ENCODE data around the gene LRP2BP.

LRP2BP gene

DNA sequence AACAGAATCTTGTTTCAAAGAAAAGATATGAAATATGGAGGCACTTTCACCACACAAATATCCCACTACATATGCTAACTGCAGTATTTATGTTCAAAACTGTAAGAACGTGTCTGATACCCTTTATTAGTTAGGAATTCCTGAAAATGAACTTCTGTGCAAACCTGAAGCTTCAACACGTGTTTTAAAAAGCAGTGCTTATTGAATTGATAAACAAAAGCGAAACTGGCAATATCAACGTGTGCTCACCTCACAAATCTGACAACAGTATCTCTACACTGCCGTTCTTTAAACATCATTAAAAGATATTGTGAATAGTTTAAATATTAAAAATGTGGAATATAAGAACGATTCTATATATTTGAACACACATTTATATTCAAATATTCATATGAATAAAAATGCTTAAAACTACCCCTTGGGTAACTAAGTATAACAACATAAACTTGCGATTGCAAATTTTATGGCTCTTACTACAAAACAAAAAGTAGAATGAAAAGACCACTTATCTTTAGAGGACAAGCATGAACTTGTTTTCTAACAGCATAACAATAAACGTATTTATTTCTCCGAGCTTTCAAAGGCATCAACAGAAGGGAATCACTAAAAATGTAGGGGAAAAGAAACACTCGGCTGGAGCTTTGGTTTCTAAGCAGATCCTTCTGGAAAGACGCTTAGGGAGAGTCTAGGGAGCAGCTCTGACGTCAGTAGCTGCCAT, at the start of gene LRP2BP:
LRP2BP (minus strand) TSS at position 687 of the 718 bp plus-strand sequence. CDS start 17,738 bp downstream, outside the sequence.
- peak; percentile 17 for DNase-seq (ENCODE audit: low spot score)

DNA sequence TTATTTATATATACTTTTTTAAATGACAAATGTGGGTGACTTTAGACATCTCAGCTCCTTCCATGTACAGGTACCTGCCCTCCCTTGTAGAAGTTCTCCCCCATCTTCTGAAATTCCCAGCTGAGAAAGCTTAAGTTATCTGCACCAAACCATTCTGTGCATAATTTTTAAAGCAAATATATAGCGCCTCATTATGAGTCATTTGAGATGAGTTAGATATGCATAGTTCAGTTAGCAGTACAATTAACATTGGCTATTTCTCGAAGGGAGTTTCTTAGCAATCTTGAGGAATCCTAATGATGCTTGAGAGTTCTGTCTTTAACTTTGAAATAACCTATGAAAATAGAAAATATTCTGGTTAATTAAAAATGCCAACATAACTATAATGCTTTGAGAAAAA, 49.5 kb upstream of the LRP2BP start:
- DNase-seq (ENCODE audit: low spot score): no peak

DNA sequence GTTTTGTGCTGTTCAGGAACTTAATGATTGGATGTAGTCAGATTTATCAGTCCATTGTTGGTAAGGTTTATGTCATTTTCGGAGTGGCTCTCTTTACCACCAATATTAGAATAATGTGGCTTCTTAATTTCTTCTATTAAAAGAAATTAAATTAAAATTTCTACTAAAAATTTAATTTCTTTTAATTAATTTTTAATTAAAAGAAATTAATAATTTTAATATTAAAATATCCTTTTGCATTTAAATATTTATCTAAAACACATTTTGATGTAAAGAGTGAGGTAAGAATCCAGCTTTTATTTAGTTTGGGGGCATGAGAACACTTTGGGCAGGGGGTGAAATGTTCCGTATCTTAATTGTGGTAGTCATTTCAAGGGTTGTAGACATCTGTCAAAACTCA, 45.8 kb upstream of the LRP2BP start:
- DNase-seq (ENCODE audit: low spot score): no peak

DNA sequence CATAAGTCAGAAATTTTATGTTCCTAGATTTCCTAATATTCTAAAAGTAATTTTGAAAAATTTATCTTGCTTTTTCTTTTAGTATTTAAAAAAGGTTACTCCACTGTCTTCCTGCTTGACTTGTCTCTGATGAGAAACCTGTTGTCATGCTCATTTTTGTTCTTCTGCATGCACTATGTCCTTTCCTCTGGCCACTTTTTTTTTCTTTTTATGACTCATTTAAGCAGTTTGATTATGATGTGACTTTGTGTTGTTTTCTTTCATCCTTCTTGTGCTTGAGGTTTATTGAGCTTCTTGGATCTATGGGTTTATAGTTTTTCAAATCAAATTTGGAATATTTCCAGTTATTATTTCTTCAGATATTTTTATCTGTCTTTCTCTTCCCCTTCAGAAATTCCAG, 42.1 kb upstream of the LRP2BP start:
- DNase-seq (ENCODE audit: low spot score): peak; percentile 24

DNA sequence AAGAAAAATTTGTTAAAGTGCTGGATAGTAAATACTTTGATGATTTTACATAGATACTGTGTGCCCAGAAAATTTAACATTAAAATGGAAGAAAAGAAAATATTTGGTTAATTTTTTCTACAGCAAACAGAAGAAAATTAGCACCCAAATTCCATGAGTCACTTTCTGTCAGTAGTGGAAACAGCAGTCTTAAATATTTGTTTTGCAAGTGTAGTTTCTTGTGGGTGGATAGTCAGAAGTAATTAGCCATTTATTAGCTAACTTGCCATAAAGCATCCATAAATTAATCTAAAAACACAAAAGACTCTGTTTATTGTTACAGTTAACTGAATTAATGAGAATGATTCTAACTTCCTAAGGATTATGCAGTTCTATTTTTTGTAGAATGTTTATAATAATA, 39.7 kb upstream of the LRP2BP start:
- no peak for DNase-seq (ENCODE audit: low spot score)

DNA sequence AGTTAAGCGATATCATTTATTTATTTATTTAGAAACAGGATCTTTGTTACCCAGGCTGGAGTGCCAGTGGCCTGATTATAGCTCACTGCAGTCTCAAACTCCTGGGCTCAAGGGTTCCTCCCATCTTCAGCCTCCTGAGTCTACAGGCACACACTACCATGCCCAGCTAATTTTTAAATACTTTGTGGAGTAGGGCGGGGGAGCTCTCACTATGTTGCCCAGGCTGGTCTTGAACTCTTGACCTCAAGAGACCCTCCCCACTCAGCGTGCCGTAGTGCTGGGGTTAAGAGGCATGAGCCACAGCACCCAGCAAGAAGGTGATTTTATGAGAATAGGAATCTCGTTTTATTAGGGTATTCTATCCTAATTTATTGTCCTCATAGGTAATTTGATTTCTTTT, 33.9 kb upstream of the LRP2BP start:
- no peak for DNase-seq (ENCODE audit: low spot score)

DNA sequence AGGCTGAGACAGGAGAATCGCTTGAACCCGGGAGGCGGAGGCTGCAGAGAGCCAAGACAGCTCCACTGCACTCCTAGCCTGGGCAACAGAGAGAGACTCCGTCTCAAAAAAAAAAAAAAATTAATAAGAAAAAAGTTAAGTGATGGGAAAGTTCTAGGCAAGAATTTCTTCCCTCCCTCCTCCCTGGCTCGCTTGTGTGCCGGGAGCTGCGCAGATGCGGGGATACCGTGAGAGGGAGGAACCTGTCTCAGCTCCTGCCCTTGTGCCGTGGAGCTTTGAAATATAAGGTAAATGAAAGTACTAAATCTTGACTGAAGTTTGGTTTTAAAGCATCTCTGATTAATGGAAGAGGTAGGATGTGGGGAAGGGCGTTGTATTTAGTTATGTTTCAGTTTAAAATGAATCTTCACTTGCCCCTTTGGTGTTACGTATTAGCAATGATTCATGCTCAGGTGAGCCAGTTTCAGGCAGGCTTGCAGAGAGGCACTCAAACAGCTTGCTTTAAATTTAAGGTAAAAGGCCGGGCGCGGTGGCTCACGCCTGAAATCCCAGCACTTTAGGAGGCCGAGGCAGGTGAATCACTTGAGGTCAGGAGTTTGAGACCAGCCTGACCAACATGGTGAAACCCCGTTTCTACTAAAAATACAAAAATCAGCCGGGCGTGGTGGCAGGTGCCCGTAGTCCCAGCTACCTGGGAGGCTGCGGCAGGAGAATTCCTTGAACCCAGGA, 31.4 kb upstream of the LRP2BP start:
- no peak for DNase-seq (ENCODE audit: low spot score)

DNA sequence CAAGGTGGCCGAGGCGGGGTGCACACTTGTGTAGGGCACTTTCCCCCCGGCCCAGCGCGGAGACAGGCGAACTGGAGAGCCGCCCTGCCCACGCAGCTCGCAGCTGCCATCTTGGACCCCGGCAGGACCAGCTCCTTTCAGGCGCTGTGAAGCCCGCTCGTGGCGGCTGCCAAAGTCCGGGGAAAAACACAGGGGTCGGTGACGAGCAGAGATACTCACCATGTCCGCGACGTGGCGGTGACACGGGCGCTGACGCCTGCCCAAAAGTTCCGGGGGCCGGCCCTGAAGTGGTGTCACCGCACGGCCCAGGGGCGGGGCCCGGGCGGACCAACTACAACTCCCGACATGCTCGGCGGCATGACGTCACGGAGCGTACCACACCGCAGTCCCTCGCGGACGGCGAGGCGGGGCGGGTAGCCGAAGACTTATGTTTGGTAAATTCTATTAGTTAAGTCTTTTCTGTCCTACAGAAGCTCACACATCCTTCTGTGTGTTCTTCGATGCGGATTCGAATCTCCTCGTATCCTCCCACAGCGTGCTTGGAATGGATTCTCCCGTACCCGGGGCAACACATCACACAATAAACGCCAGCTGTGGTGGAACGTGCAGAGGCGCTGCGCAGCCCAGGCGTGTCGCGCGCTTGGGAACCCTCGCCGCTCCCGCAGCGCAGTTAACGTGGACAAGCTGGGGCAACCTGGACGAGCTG, 30.1 kb upstream of the LRP2BP start, which contains the start of gene UFSP2:
UFSP2 (minus strand) TSS at position 318 of the 706 bp plus-strand sequence; CDS start at position 222, 96 bp downstream.
- peak; percentile 84 for DNase-seq (ENCODE audit: low spot score)

DNA sequence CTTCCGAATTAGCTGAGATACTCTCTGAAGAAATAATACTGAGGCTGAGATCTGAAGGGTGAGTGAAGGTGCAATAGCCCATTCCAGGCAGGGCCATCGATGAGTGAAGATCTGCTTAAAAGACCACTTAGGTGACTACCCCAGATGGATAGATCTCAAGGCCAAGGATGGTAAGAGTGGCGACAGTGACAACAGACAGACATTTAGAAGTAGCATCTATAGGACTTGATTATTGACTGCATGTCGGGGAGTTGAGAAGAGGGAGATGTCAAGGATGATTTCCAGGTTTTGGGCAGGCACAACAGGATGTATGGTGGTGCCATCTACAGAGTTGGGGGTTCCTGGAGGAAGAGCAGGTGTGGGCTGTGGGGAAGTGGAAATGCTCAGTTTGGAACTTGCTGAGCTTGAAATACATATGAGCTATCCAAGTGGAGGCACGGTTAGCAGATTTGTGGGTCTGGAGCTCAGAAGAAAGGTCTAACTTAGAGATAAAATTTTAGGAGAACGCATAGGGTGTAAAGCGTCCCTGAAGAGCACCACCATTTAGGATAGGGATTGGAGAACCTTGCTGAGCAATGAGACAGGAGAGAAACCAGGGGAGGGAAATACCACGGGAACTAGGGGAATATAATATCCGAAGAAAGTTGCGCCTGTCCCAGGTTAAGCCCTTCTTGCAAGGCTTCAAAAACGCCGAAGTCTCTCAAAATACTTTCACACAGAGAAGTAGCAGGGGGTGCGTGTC, 29.4 kb upstream of the LRP2BP start:
- peak; percentile 5 for DNase-seq (ENCODE audit: low spot score)

DNA sequence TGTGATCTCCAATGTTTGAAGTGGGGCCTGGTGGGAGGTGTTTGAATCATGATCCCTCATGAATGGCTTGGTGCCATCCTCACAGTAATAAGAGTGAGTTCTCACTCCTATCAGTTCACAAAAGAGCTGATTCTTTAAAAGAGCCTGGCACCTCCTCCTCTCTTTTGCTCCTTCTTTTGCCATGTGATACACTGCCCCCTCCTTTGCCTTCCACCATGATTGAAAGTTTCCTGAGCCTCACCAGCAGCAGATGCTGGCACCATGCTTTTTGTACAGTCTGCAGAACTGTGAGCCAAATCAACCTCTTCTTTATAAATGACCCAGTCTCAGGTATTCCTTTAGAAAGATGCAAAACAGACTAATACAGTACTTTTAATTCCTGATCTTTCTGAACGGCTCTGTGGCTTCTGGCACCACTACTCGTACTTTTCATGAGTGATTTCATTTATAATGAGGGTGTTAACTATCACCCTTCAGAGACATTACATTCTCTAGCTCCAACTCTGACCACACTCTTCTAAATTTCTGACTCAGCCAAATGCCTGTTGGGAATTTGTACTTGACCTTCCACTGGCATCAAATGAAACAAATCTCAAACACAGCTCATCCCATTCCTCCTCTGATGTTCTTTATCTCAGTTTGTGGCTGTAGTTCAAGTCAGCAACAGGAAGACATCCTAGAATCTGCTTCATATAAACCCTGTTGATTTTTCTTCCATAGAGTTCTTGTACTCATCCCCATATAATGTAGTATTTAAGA, 25.8 kb upstream of the LRP2BP start:
- DNase-seq (ENCODE audit: low spot score): no peak

DNA sequence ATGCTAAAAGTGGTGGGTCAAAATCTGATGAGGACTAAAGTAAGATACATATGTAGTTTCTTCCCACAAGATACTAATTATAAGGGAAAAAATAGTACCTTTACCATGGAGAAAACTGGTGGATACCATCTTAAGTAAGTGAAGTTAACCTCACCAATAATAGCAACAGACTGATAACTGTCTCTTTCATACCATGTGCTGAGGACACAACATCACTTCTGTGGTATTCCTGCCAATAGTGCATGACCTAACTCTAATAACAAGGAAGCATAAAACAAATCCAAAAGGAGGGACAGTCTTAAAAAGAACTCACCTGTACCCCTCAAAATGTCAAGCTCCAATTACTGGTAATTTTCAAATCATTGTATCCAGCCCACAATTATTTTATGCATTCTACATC, 21.2 kb upstream of the LRP2BP start:
- DNase-seq (ENCODE audit: low spot score): no peak

DNA sequence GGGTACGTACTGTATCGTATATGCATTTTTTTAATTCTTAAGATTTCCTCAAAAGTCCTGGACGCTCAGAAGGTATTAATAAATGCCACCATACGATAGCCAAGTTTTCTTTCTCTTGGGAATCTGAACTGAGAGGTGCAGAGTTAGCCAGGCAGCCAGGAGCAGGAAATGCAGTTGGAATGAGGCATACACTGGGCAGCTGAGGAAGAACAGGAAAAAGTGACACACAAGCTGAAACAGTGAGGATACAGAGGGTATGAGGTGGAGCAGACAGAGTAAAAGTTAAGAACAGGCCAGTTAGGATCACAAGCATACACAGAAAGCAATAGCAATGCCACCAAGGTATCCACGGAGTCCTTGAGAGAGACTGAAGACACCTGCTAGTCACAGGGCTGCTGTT, 16.7 kb upstream of the LRP2BP start:
- DNase-seq (ENCODE audit: low spot score): no peak

DNA sequence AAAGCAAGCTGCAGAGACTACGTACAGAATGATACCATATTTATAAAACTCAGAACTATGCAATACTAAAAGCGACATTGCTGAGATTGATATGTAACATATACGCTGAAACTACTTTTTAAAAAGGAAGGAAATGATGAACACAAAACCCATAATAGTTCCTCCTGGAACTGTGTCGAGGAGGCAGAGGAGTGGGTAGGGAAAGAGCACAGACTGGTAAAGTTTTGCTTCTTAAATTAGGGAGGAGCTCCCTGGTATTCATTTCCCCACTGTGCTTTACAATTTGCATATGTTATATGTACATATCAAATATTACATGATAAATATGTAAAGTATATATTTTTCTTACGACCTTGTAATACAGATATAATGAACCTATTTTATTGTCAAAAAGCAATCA, 16.1 kb upstream of the LRP2BP start:
- no peak for DNase-seq (ENCODE audit: low spot score)

DNA sequence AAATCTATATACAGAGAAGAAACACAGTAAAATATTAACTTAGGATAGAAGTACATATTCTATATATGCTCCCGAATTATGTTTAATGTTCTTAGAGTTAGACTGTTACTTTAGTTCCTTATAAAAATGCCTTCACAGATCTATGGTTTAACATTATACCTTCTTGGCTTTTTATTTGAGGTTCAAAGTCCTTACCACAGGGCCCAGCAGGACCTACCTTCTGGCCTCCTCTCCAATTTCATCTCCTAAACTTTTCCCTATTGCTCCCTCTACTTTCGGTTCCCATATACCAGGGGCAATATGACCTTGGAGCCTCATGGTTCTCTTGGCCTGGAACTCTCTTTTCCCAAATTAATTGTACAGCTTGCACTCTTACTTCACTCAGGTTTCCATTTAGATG, 12.7 kb upstream of the LRP2BP start:
- no peak for DNase-seq (ENCODE audit: low spot score)

DNA sequence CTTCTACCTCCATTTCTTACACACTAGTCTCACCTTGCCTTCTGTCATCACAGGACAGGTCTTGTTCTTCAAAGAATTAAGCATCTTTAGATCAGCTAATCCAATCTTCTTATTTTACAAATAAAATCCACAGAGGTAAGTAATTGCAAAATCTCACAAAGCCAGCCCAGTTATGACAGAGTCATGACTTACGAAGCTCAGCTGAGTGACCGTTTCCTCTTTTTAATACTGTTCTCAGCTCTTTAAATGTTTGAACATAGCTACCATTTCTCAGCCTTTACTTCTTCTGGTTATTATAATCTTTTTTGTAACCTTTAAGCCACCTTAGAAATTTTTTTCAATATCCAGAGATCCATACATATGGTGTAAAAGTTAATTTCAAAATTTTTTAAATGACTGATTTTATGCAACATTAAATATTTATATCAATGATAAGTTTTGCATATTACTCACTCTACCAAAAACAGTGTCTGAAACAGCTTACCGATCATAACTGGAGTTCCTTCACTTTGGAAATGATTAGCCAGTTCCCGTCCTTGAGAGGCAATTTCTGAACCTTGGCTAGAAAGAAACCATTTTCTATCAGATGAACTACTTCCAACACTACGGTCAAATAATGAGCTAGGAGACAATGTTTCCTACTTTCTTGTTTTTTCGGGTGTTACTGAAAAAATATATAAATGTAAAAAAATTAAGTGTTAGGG, 9.7 kb upstream of the LRP2BP start:
- DNase-seq (ENCODE audit: low spot score): peak; percentile 50

DNA sequence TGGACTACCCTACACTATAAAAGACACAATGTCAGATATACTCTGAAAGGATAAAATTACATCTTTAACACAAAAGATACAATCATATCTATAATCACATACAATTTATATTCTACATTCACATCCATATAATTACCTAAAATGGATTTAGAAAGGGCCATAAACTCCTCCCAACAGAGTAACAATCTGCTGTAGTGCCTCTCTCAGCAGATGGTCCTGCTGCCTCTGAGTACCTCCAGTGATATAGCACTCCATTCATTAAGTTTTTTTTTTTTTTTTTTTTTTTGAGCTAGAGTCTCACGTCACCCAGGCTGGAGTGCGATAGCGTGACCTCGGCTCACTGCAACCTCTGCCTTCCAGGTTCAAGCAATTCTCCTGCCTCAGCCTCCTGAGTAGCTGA, 8.3 kb upstream of the LRP2BP start:
- DNase-seq (ENCODE audit: low spot score): no peak

DNA sequence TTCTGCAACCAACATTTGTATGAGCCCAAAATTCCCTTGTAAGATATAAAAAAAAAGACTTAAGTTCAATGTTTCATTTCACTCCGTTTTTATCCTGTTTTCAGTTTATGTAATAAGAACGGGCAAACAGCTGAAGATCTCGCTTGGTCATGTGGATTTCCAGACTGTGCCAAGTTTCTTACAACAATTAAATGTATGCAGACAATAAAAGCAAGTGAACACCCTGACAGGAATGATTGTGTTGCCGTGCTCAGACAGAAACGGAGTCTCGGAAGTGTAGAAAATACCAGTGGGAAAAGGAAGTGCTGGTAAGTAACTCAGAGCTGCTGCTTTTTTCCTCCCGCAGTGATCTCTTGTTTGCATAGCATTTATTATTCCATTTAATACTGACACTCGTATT, 3.7 kb upstream of the LRP2BP start:
- no peak for DNase-seq (ENCODE audit: low spot score)

DNA sequence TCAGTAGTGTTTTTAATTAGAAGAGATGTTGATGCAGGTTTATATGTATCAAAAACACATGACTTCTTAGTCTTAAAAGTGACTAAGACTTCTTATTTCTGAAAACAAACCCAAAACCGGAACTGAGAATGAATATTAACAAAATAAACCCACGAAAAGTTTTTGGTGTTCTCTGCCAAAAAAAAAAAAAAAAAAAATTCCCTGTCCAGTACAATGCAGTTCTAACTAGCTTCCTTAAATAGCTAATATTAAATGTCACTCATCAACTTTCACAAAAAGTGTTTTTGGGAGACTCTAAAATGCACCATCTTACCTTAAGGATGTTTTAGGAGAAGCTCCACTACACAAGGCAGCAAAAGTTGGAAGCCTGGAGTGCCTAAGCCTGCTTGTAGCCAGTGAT, 2.9 kb upstream of the LRP2BP start:
- no peak for DNase-seq (ENCODE audit: low spot score)

DNA sequence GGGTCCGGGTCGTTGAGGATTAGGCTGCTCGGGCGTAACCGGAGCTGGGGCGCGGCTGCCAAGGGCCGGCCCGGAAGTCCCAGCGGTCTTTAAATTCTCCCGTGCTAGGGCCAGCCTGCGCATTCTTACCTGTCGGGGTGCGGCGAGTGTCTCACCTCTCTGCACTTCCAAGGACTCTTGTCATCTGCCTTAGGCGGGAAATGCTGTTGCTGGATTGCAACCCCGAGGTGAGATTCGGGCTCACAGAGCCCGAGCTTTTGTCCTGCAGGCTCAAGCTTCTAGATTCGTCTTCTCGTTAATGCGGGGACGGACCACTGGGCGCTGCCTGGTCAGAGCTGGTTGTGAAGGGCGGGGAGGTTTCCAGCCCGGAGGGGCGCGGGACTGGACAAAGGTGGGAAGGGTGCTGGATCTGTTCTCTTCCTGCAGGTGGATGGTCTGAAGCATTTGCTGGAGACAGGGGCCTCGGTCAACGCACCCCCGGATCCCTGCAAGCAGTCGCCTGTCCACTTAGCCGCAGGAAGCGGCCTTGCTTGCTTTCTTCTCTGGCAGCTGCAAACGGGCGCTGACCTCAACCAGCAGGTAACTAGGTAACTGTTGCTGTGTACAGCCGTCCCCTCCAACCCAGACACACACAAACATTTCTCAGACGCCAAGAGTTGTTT, 1.1 kb upstream of the LRP2BP start, which contains the start of gene ANKRD37:
ANKRD37 (plus strand) TSS at position 118 of the 662 bp plus-strand sequence; CDS start at position 201, 83 bp downstream.
- DNase-seq (ENCODE audit: low spot score): no peak

All from activated CD4-positive, alpha-beta T cell treated with anti-CD3 and anti-CD28 coated beads, Interleukin-2, Interleukin-4, amounts not matched to agents 100 ng/mL and 50 ng/mL, durations not matched to agents 16 hours and 8 hours (primary cell).